SK-N-SH treated with all-trans-retinoic acid at 6 μM for 48 hours (cell line): Measurements from ENCODE around the gene DMAC2L.

Experiments
- ATAC-seq: fragments of 200-7000 bp; cut with Tn5 transposase; 3 replicates; pipeline ENCODE4 v1.9.1; 2020; ENCODE audit warnings: mild to moderate bottlenecking, moderate library complexity
- BACH2 ChIP-seq: fragments of 250-450 bp; sonication (Bioruptor Pico); IDR thresholded peaks from 2 replicates; pipeline ENCODE4 v1.9.0; 2021; ENCODE audit warnings: mild to moderate bottlenecking, borderline replicate concordance
- CREB5 ChIP-seq: fragments of 250-450 bp; sonication (Bioruptor Pico); IDR thresholded peaks from 2 replicates; pipeline ENCODE4 v1.5.1; 2020; ENCODE audit warnings: low read depth, mild to moderate bottlenecking, moderate library complexity
- CSDC2 ChIP-seq: fragments of 250-450 bp; sonication (Bioruptor Pico); IDR thresholded peaks from 2 replicates; pipeline ENCODE4 v1.5.0; 2020; ENCODE audit warnings: mild to moderate bottlenecking, moderate library complexity
- CSRNP3 ChIP-seq: fragments of 250-450 bp; sonication (Bioruptor Pico); IDR thresholded peaks from 2 replicates; pipeline ENCODE4 v1.5.1; 2021; ENCODE audit warnings: mild to moderate bottlenecking, moderate library complexity
- ESRRG ChIP-seq: fragments of 250-450 bp; sonication (Bioruptor Pico); IDR thresholded peaks from 2 replicates; pipeline ENCODE4 v1.6.1; 2021; ENCODE audit warnings: mild to moderate bottlenecking
- ISL1 ChIP-seq: fragments of 250-450 bp; sonication (Bioruptor Pico); IDR thresholded peaks from 2 replicates; pipeline ENCODE4 v2.1.2; 2022; ENCODE audit warnings: mild to moderate bottlenecking, moderate library complexity
- OSR1 ChIP-seq: fragments of 250-450 bp; sonication (Bioruptor Pico); IDR thresholded peaks from 2 replicates; pipeline ENCODE4 v1.8.0; 2022; ENCODE audit warnings: moderate library complexity, mild to moderate bottlenecking, inconsistent platforms
- PATZ1 ChIP-seq: fragments of 250-450 bp; sonication (Bioruptor Pico); IDR thresholded peaks from 2 replicates; pipeline ENCODE4 v1.8.0; 2020; ENCODE audit warnings: mild to moderate bottlenecking, moderate library complexity, borderline replicate concordance
- POU6F1 ChIP-seq: fragments of 250-450 bp; sonication (Bioruptor Pico); IDR thresholded peaks from 2 replicates; pipeline ENCODE4 v1.8.0; 2021; ENCODE audit warnings: low read depth, mild to moderate bottlenecking, moderate library complexity, borderline replicate concordance
- RARB ChIP-seq: fragments of 250-450 bp; sonication (Bioruptor Pico); IDR thresholded peaks from 2 replicates; pipeline ENCODE4 v1.8.0; 2021; ENCODE audit warnings: mild to moderate bottlenecking, moderate library complexity
- SNAI2 ChIP-seq: fragments of 250-450 bp; sonication (Bioruptor Pico); IDR thresholded peaks from 2 replicates; pipeline ENCODE4 v1.5.0; 2020; ENCODE audit warnings: mild to moderate bottlenecking, moderate library complexity
- TCF4 ChIP-seq: fragments of 250-450 bp; sonication (Bioruptor Pico); IDR thresholded peaks from 2 replicates; pipeline ENCODE4 v1.8.0; 2021; ENCODE audit warnings: mild to moderate bottlenecking, moderate library complexity, borderline replicate concordance
- TOX ChIP-seq: fragments of 250-450 bp; sonication (Bioruptor Pico); IDR thresholded peaks from 2 replicates; pipeline ENCODE4 v1.8.0; 2021; ENCODE audit warnings: mild to moderate bottlenecking, moderate library complexity, borderline replicate concordance
- TSHZ2 ChIP-seq: fragments of 250-450 bp; sonication (Bioruptor Pico); IDR thresholded peaks from 2 replicates; pipeline ENCODE4 v1.5.0; 2020; ENCODE audit warnings: mild to moderate bottlenecking, moderate library complexity
- ZC3H10 ChIP-seq: fragments of 250-450 bp; sonication (Bioruptor Pico); IDR thresholded peaks from 2 replicates; pipeline ENCODE4 v1.5.1; 2021; ENCODE audit warnings: mild to moderate bottlenecking, moderate library complexity
- ZFP3 ChIP-seq: fragments of 250-450 bp; sonication (Bioruptor Pico); IDR thresholded peaks from 2 replicates; pipeline ENCODE4 v1.5.0; 2020; ENCODE audit warnings: mild to moderate bottlenecking, moderate library complexity
- ZFP30 ChIP-seq: fragments of 450-650 bp; formaldehyde crosslinking; IDR thresholded peaks from 2 replicates; pipeline ENCODE4 v1.5.0; 2022; ENCODE audit warnings: mild to moderate bottlenecking, moderate library complexity
- ZNF565 ChIP-seq: fragments of 450-650 bp; formaldehyde crosslinking; conservative IDR thresholded peaks from 2 replicates; pipeline ENCODE4 v1.5.0; 2020; ENCODE audit warnings: low read depth, mild to moderate bottlenecking, moderate library complexity
- ZNF70 ChIP-seq: fragments of 450-650 bp; formaldehyde crosslinking; IDR thresholded peaks from 2 replicates; pipeline ENCODE4 v1.5.0; 2020; ENCODE audit warnings: mild to moderate bottlenecking, moderate library complexity
- ZNF8 ChIP-seq: fragments of 450-650 bp; formaldehyde crosslinking; IDR thresholded peaks from 2 replicates; pipeline ENCODE4 v1.5.0; 2020; ENCODE audit warnings: mild to moderate bottlenecking, moderate library complexity

DMAC2L gene

GRCh38 chr14:50263321-50263720 lies 48.8 kb upstream of the DMAC2L start (continued):
- TF ChIP-seq TSHZ2 (CRISPR knock-in tag) (no peak), ZNF8 (CRISPR knock-in tag) (no peak), ISL1 (CRISPR knock-in tag) (no peak), RARB (CRISPR knock-in tag) (no peak)

GRCh38 chr14:50265029-50265428 lies 47.1 kb upstream of the DMAC2L start:
- TF ChIP-seq ZNF8 (CRISPR knock-in tag) (no peak), ZFP3 (CRISPR knock-in tag) (no peak), ISL1 (CRISPR knock-in tag) (no peak), RARB (CRISPR knock-in tag) (no peak), ZC3H10 (CRISPR knock-in tag) (no peak), TSHZ2 (CRISPR knock-in tag) (no peak), CSDC2 (no peak), SNAI2 (CRISPR knock-in tag) (no peak), CREB5 (no peak), BACH2 (CRISPR knock-in tag) (no peak), TCF4 (CRISPR knock-in tag) (no peak), POU6F1 (CRISPR knock-in tag) (no peak), ZFP30 (CRISPR knock-in tag) (no peak), CSRNP3 (no peak), ZNF70 (CRISPR knock-in tag) (no peak), PATZ1 (CRISPR knock-in tag) (no peak)
- no peak for ATAC-seq

GRCh38 chr14:50270932-50271331 lies 41.2 kb upstream of the DMAC2L start:
- no peak for ATAC-seq
- TF ChIP-seq ZFP30 (CRISPR knock-in tag) = no peak
- no peak for TF ChIP-seq ESRRG (CRISPR knock-in tag)
- TF ChIP-seq BACH2 (CRISPR knock-in tag) = no peak
- no peak for TF ChIP-seq OSR1 (CRISPR knock-in tag)
- no peak for TF ChIP-seq ZNF70 (CRISPR knock-in tag)
- TF ChIP-seq PATZ1 (CRISPR knock-in tag) = no peak
- no peak for TF ChIP-seq ZNF565 (CRISPR knock-in tag)
- TF ChIP-seq TSHZ2 (CRISPR knock-in tag) = no peak
- TF ChIP-seq ZC3H10 (CRISPR knock-in tag) = no peak
- TF ChIP-seq TCF4 (CRISPR knock-in tag) = no peak
- TF ChIP-seq TOX (CRISPR knock-in tag) = no peak
- no peak for TF ChIP-seq ZNF8 (CRISPR knock-in tag)
